K562 (cell line): ENCODE measurements around the gene CHRDL2. TPM values are rescaled to one million over a fixed set of nuclear protein-coding genes. Genes with fewer than 3 reads are reported as not detected.

Experiments
- ATAC-seq: fragments of 200-7000 bp; cut with Tn5 transposase; 3 replicates; pipeline ENCODE4 v1.9.1; 2020; ENCODE audit warnings: moderate library complexity
- BruUV-seq: library from RNA; stranded (reverse); fragments of 400-500 nt; replicated peaks from 2 replicates; lab custom pipeline; 2021; lab: Mats Ljungman, UMichigan
- CTCF ChIA-PET: fragments of 300-600 bp; formaldehyde crosslinking; extraction: SDS; loops from one replicate; lab custom pipeline; 2021; ENCODE audit warnings: low intra/inter-chr PET ratio; lab: Yijun Ruan, JAX
- POLR2A ChIA-PET: fragments of 300-600, 350-650 bp; sonication (Branson Sonifier 250); formaldehyde crosslinking; extraction: SDS; loops from one replicate; lab custom pipeline; 2021; ENCODE audit warnings: antibody characterized with exemption, inconsistent platforms; lab: Yijun Ruan, JAX
- DNase-seq, 4 experiments: peaks; one replicate each; pipeline versions ENCODE4 v3.0.0 to v3.0.0-alpha.2; 2011 to 2018; ENCODE audit warnings: low spot score in 3 of 4, mixed read lengths in 3 of 4; ENCODE audit errors: extremely low read depth in 1 of 4
- FAIRE-seq: peaks from 2 replicates; lab custom pipeline; 2011; peaks lifted over from hg19 to GRCh38; lab: Jason Lieb, UNC
- H2AFZ ChIP-seq: 2 replicates; pipeline ENCODE4 v1.6.0; 2011; ENCODE audit warnings: low read depth, low read length, control low read depth, inconsistent platforms
- H3K27ac ChIP-seq: fragments of 200-600 bp; 3 replicates; pipeline ENCODE4 v1.8.0; 2011; ENCODE audit warnings: low read depth, mild to moderate bottlenecking, control low read depth, inconsistent platforms, low read length, moderate library complexity, mixed read lengths; ENCODE audit errors: extremely low read depth
- H3K27me3 ChIP-seq, 2 experiments: fragments of 300-600 bp in 1 of 2; 2 replicates in 1 of 2; 3 replicates in 1 of 2; pipeline versions ENCODE4 v1.6.0 to v1.8.0; 2011; ENCODE audit warnings: inconsistent platforms in 2 of 2, low read length in 2 of 2, mild to moderate bottlenecking in 1 of 2, mixed read lengths in 1 of 2, moderate library complexity in 1 of 2; ENCODE audit not compliant: control insufficient read depth in 2 of 2, insufficient read depth in 2 of 2
- H3K36me3 ChIP-seq: fragments of 300-600 bp; 3 replicates; pipeline ENCODE4 v1.8.0; 2011; ENCODE audit warnings: mild to moderate bottlenecking, low read length, inconsistent platforms; ENCODE audit not compliant: control insufficient read depth, insufficient read depth
- H3K4me1 ChIP-seq, 2 experiments: fragments of 200-600 bp in 1 of 2; replicated peaks in 1 of 2; 2 replicates in 1 of 2; 3 replicates in 1 of 2; pipeline versions ENCODE4 v1.5.1 to v1.8.0; 2011; ENCODE audit warnings: inconsistent platforms in 2 of 2, low read length in 2 of 2, mild to moderate bottlenecking in 1 of 2, mixed read lengths in 1 of 2, moderate library complexity in 1 of 2; ENCODE audit not compliant: control insufficient read depth in 2 of 2, insufficient read depth in 2 of 2
- H3K4me2 ChIP-seq: 2 replicates; pipeline ENCODE4 v1.6.1; 2011; ENCODE audit warnings: low read length, control low read depth, inconsistent platforms, mixed read lengths; ENCODE audit not compliant: insufficient read depth
- H3K4me3 ChIP-seq: fragments of 200-600 bp; sonication (generic), shearing (Covaris generic); 2 replicates; pipeline ENCODE4 v1.5.1; 2016; ENCODE audit warnings: control low read depth, inconsistent platforms
- H3K79me2 ChIP-seq: fragments of 200-600 bp; 3 replicates; pipeline ENCODE4 v1.8.0; 2011; ENCODE audit warnings: low read length, inconsistent platforms; ENCODE audit not compliant: control insufficient read depth, insufficient read depth
- H3K9ac ChIP-seq, 2 experiments: 2 replicates each; pipeline versions ENCODE4 v1.6.0 to v1.6.1; 2011; ENCODE audit warnings: low read depth in 2 of 2, low read length in 2 of 2, control low read depth in 1 of 2, inconsistent platforms in 1 of 2, mild to moderate bottlenecking in 1 of 2, mixed read lengths in 1 of 2; ENCODE audit not compliant: insufficient read depth in 1 of 2
- H3K9me1 ChIP-seq: one replicate; pipeline ENCODE4 v1.6.0; 2011; ENCODE audit warnings: inconsistent platforms, mild to moderate bottlenecking, low read length, moderate library complexity; ENCODE audit not compliant: control insufficient read depth, insufficient read depth
- H3K9me3 ChIP-seq: replicated peaks from 2 replicates; pipeline ENCODE4 v1.5.1; 2011; ENCODE audit warnings: low read depth, low read length, inconsistent platforms; ENCODE audit not compliant: control insufficient read depth, insufficient read depth
- H4K20me1 ChIP-seq: replicated peaks from 2 replicates; pipeline ENCODE4 v1.6.1; 2011; ENCODE audit warnings: low read length, inconsistent platforms, mixed read lengths; ENCODE audit not compliant: control insufficient read depth, insufficient read depth
- AFF4 ChIP-seq: sonication (generic); formaldehyde crosslinking; IDR thresholded peaks from 2 replicates; pipeline ENCODE4 v1.8.0; 2023; ENCODE audit warnings: mild to moderate bottlenecking, missing genetic modification reagents
- ATF4 ChIP-seq: fragments of 450-650 bp; formaldehyde crosslinking; IDR thresholded peaks from 2 replicates; pipeline ENCODE4 v1.4.0; 2022; ENCODE audit warnings: mild to moderate bottlenecking, moderate library complexity
- BRCA1 ChIP-seq, 2 experiments: fragments of 450-650 bp in 1 of 2; sonication (generic) in 1 of 2; formaldehyde crosslinking in 1 of 2; IDR thresholded peaks; 2 replicates each; pipeline versions ENCODE4 v1.5.0 to v1.6.1; 2017 to 2020; ENCODE audit warnings: mild to moderate bottlenecking in 1 of 2, missing genetic modification reagents in 1 of 2
- CHD1 ChIP-seq: fragments of 200-600 bp; sonication (generic); IDR thresholded peaks from one replicate; pipeline ENCODE4 v1.6.1; 2012; ENCODE audit warnings: mild to moderate bottlenecking, moderate library complexity, low read length, inconsistent platforms
- CTBP1 ChIP-seq: fragments of 450-650 bp; IDR thresholded peaks from 2 replicates; pipeline ENCODE4 v1.6.1; 2016; ENCODE audit warnings: borderline replicate concordance
- KDM1A ChIP-seq, 2 experiments: fragments of 450-650 bp; IDR thresholded peaks; 2 replicates each; pipeline ENCODE4 v1.6.1; 2016; ENCODE audit warnings: mild to moderate bottlenecking in 2 of 2
- MYC ChIP-seq, 2 experiments: fragments of 250-450 bp in 1 of 2; sonication (Bioruptor Pico) in 1 of 2; IDR thresholded peaks; 2 replicates each; pipeline versions ENCODE4 v1.5.1 to v1.6.1; 2012 to 2021; ENCODE audit warnings: low read depth in 2 of 2, borderline replicate concordance in 1 of 2, improper control_type of control experiment in 1 of 2, low read length in 1 of 2, mild to moderate bottlenecking in 1 of 2, moderate library complexity in 1 of 2
- NFE2L1 ChIP-seq: fragments of 450-650 bp; IDR thresholded peaks from 2 replicates; pipeline ENCODE4 v1.6.1; 2016; ENCODE audit warnings: missing genetic modification characterization, low read depth, mild to moderate bottlenecking, missing compliant biosample characterization, moderate library complexity, borderline replicate concordance
- RBM39 ChIP-seq: fragments of 200-400 bp; formaldehyde crosslinking; optimal IDR thresholded peaks from 2 replicates; pipeline ENCODE3; 2018; ENCODE audit warnings: low read depth, low read length
- SAFB ChIP-seq: fragments of 200-400 bp; formaldehyde crosslinking; IDR thresholded peaks from 2 replicates; pipeline ENCODE4 v1.6.1; 2017; ENCODE audit warnings: low read depth, low read length, borderline replicate concordance
- TRIM24 ChIP-seq, 2 experiments: fragments of 450-650 bp; IDR thresholded peaks; 2 replicates each; pipeline ENCODE4 v1.6.1; 2016
- YBX1 ChIP-seq: fragments of 450-650 bp; IDR thresholded peaks from 2 replicates; pipeline ENCODE4 v1.7.1; 2016; ENCODE audit warnings: mild to moderate bottlenecking
- ZNF778 ChIP-seq: fragments of 450-650 bp; formaldehyde crosslinking; IDR thresholded peaks from 2 replicates; pipeline ENCODE4 v1.4.0; 2020; ENCODE audit warnings: mild to moderate bottlenecking, moderate library complexity
- ZNF79 ChIP-seq: fragments of 250-450 bp; sonication (Bioruptor Pico); IDR thresholded peaks from 2 replicates; pipeline ENCODE4 v1.4.0; 2020; ENCODE audit warnings: low read depth, mild to moderate bottlenecking, moderate library complexity
- ZSCAN29 ChIP-seq: fragments of 450-650 bp; IDR thresholded peaks from 2 replicates; pipeline ENCODE4 v1.6.1; 2017
- WGBS: fragments of 100-300 bp; shearing (Covaris generic); methylation state at CpG from one replicate; pipeline ENCODE4 v1.1.6; 2016; ENCODE audit warnings: low coverage, mixed read lengths; ENCODE audit not compliant: insufficient coverage; ENCODE audit errors: missing lambda C conversion rate; 5-methylcytosine and 5-hydroxymethylcytosine counted together
- in situ Hi-C: fragments of 300-500 bp; cut with MboI; formaldehyde crosslinking; loops from 4 replicates; pipeline ENCODE4 v1.15.0; 2018; ENCODE audit warnings: inconsistent platforms, mixed read lengths
- intact Hi-C: fragments of 100-400 bp; cut with micrococcal nuclease; formaldehyde crosslinking; loops from 2 replicates; pipeline ENCODE4 v1.14.2; 2022
- polyA plus RNA-seq, 8 experiments: library from polyadenylated mRNA; depleted of rRNA in 4 of 8; stranded (reverse) in 5 of 8; unstranded in 3 of 8; fragments of >200 nt; fragmentation: Nextera tagmentation in 2 of 8; fragmentation: Illumina TruSeq in 1 of 8; extraction: Ambion mirVana in 2 of 8; extraction: Trizol in 1 of 8; gene quantifications; 2 replicates each; pipeline versions ENCODE4 v1.2.1 to v1.2.3, GENCODE V29; 2011 to 2014; ENCODE audit warnings: inconsistent platforms in 1 of 8, missing spikeins in 1 of 8
- total RNA-seq, 7 experiments: library from RNA; depleted of rRNA in 6 of 7; stranded (reverse); fragments of >200 nt in 6 of 7; fragmentation: Illumina TruSeq in 2 of 7; extraction: Trizol in 2 of 7; gene quantifications; 2 replicates each; pipeline versions ENCODE4 v1.2.1 to v1.2.3, GENCODE V29; 2011 to 2021; ENCODE audit warnings: low replicate concordance in 1 of 7

Gene CHRDL2
- total and polyA plus RNA-seq, 9 of the 15 experiments (the other 6 are each of a cell fraction or from before 2014, with no cell fraction given): not detected

- intact Hi-C loops (no loop called here), in situ Hi-C loops (no loop called here)
- peaks cover 20% of the 10 kb centered on the region for H3K79me2 ChIP-seq
- H4K20me1 ChIP-seq: no peaks in the 10 kb centered on the region
- no peak for DNase-seq
- peaks cover 8% of the 10 kb centered on the region; the same call in 1 of the 3 replicates for H3K36me3 ChIP-seq
- no peak overlapping the region for H3K4me3 ChIP-seq
- H3K27ac ChIP-seq: no peak overlapping the region
- no peak overlapping the region for H2AFZ ChIP-seq
- no peak for ATAC-seq
- no peaks in the 10 kb centered on the region for H3K4me1 ChIP-seq
- H3K4me2 ChIP-seq: no peak overlapping the region
- FAIRE-seq: no peak
- TF ChIP-seq CTBP1 (no peak), ATF4 (no peak), KDM1A (IDR thresholded peaks at IDR 0.05) (peak; percentile 66 to 68), SAFB (0 out of 2 replicates have a peak, but pooled peaks have one; percentile 3), BRCA1 (IDR thresholded peaks at IDR 0.05) (no peak), BRCA1 (CRISPR knock-in tag; IDR thresholded peaks at IDR 0.05) (no peak), ZNF778 (CRISPR knock-in tag) (no peak), TRIM24 (IDR thresholded peaks at IDR 0.05) (no peak), RBM39 (no peak), CHD1 (no peak), MYC (IDR thresholded peaks at IDR 0.05; ENCODE audit: low read depth, low read length) (no peak), MYC (CRISPR knock-in tag; IDR thresholded peaks at IDR 0.05; ENCODE audit: borderline replicate concordance, low read depth) (no peak), AFF4 (CRISPR knock-in tag) (no peak), ZSCAN29 (no peak), YBX1 (no peak), NFE2L1 (tag) (no peak), ZNF79 (CRISPR knock-in tag) (no peak)
- H3K9ac ChIP-seq: no peak overlapping the region
- no TSS peak for BruUV-seq
- H3K9me1 ChIP-seq: no peaks in the 10 kb centered on the region
- H3K9me3 ChIP-seq: no peaks in the 10 kb centered on the region
- no peaks in the 10 kb centered on the region for H3K27me3 ChIP-seq
- POLR2A ChIA-PET: no interaction called here
- CTCF ChIA-PET: no interaction called here
- 56% methylated on average over 1 of the region's 1 CpG for WGBS
Observed at GRCh38 chr11:74766905-74767304, 35.7 kb upstream of the CHRDL2 start.
